GM18909 (cell line): ENCODE results near the gene RAD51B.

Source experiments
- ATAC-seq: cut with Tn5 transposase; IDR thresholded peaks from one replicate; pipeline ENCODE4 v1.9.1; 2021; ENCODE audit warnings: mild to moderate bottlenecking; ENCODE audit not compliant: unreplicated experiment, poor library complexity

Gene RAD51B

DNA sequence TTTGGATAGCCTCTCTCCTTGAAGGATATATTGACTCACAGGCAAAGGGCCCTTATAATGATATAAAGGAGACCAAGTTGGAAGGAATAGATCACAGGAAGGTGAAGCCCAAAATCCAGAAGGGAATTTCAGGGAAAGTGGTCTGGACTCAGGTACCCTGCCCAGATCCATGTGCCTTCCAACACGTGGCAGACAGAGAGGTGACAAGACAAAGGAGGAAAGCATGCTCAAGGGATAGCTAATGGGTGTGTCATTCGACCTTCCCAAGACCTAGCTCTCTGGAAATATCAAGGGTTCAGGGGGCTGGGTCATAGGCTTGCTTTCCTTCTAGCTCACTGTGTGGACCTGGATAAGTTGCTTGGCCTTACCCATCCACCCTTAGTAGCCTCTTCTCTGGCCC is 759.0 kb downstream of the RAD51B start:
- ATAC-seq: no peak

DNA sequence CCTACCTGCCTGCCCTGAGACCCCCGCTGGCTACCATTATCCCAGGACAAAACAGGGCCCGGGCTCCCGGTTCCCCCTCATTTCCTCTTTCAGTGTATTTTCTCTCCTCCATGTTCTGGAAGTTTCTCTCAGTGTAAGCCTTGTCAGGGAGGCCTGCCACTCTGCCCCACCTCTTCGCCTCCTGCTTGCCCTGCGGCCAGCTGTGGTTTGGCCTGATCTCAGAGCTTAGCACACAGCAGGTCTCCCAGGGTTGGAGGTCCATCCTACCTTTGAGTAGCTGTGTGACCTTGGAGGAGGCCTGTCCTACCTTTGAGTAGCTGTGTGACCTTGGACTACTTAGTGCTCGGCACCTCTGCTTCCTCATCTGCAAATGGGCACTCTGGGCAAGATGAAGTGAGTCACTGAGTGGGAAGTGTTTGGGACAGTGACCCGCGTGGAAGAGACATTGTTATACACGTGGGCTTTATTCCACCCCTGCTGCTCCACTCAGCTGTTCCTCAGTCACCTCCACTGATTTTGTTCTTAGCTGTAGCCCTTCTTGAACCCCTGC is 760.6 kb downstream of the RAD51B start:
- ATAC-seq: no peak

DNA sequence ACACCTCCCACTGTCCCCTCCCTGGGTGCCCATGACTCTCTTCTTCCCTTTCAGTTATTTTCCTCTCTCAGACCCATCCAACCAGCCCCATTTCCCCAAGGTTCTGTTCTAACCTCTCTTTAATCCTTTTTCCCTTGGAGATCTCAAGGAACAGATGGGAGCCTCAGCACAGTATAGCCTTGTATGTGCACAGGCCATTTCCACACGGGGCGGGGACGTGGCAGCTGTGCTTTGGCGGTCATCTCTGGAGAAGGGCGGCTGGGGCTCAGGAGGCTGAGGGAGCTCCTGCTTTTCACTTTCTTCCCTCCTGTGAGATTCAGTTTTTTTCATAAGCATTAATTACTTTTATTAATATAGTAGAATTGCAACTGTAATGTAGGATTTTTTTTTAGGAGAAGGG is 761.1 kb downstream of the RAD51B start:
- ATAC-seq: no peak

DNA sequence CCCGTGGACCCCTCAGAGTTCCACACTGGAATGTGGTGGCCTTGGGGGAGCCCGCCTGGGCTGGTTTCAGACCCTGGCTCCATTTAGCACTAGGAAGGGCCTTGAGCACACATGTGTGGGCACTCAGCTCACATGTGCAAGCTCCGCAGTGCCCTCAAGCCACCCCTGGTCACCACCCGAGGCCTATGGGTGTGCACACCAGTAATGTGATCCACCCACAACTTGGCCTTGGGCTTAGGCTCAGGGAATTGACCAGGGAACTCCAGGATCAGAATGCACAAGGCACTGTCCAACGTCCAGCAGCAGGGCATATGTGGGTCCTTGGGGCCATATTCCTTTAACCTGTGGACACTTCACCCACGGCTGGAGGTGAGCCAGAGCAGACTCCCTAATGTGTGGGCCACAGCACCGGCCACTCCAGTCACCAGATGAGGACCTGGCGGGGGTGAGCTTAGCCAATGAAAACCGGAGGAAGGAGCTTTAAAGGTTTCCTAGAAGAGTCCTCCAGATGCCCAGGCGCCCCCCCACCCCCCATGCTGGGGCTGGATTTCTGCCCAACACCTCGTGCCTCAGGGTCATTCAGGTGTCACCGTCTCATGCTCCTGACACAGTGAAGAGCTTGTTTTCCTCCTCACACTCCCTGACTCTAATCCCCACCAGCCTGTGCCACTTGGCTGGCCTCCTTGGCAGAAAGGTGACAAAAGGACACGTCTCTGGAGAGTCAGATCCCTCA is 764.1 kb downstream of the RAD51B start:
- ATAC-seq: no peak

DNA sequence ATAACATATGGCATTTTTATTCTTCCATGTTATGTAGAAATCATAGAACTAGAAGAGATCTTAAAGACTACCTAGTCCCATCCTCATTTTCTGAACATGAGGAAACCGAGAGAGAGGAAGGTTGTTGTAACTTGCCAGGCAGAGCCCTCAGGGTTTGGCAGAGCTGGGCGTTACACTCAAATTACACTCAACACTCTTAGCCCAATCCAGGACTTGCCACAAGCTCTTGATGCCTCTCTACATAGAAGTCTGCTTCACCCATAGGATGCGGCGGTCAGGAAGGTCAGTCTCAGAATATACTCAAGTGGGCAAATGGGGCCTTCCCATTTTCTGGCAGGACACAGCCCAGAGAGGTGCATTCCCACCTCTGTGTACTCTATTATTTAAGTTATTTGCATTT is 765.2 kb downstream of the RAD51B start:
- no peak for ATAC-seq

DNA sequence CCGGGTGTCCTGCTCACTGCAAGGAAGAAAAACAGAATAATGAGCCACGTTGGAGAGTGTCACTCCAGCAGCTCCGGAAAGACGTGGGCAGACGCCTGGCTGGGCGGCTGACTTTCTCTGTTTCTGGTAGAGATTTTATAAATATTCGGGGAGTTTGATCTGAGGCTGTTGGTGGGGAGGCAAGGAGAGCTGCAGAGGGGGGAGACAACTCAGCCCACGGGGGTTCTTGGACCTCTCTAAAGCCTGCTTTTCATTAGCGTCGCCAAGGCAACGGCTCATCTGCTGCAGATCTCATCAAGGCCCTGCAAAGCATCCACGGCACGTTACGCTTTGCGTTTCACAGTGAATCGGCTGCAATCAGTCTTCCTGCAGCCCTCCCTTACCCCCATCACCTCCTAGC is 766.1 kb downstream of the RAD51B start:
- ATAC-seq: no peak

DNA sequence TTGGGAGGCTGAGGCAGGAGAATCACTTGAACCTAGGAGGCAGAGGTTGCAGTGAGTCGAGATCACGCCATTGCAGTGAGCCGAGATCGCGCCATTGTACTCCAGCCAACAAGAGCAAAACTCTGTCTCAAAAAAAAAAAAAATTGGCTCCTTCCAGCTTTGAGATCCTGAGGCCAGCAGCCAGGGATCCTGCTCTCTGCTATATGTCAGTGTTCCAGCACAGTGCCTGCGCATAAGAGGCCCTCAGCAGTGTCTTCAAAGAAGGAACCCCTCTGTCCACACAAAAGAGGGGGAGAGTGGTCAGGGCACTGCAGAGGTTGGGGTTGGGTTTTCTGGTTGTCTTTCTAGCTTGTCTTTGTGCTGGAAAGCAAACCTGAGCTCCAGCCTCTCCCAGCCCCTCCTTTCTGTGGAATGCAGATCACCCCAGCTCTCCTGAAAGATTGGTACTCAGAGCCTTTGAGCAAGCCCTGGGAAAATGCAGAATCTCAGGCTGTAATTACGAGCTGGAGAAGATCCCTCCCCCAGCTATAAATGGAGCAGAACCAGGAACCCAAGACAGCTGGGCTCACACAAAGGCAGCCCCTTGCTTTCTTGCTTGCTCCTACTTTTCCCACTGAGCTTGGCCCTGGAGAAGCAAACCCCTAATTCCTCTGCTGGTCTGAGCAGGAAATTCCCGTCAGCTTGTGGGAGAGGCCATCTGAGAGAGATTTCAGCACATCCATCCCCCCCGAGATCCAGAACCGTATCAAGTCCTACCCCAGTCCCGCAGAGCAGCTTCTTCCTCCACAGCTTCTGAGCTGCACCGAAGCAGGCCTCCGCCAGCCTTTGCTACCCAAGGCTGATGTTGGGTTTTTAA is 767.5 kb downstream of the RAD51B start:
- ATAC-seq: no peak

DNA sequence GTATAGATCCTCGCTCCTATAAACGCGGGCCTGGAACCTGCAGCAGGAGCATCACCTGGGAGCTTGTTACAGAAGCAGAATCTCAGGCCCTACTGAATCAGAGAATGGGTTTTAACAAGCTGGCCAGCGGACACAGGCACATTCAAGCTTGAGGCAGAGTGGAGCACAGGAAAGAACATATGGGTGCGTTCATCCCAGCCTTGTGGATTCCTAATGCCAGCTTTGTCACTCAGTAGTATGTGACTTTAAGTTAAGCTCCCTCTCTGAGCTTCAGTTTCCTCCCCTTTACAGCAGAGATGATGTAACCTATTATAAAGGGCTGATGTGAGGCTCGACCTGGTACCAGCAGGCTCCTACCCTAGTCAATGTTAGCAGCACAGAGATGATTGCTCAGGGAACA is 768.4 kb downstream of the RAD51B start:
- no peak for ATAC-seq

DNA sequence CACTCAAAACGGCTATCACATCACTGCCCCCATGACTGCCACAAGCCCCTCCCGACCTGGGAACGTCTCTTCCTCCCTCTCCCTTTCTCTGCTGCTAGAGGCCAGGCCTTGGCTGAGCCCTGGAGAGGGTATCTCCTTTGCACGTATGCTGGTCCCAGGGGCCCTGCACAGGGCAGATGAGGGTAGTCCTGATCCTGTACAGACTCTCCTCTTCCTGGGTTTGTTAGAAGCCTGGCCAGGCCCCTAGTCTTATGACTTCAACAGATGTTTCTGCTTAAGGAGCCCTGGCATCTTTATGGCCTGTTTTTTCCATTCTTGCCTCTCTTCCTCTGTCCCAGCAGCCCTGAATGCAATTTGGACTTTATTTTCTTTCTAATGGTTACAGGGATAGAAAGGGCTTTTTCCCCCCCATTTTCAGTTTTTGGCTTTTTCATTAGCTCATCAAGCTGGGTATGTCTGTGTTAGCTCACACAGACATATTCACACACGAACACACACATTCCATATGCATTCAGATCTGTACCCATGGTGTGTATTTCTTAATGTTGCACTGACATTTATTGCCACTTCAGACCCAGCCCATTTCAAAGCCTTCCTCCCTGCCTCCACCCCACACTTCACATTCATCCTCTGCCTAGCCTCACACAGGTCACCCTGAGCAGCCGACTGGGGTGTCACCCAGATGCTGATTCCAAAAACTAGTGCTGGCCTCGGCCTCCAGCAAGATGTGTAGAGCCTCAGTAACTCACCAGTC is 770.0 kb downstream of the RAD51B start:
- no peak for ATAC-seq

DNA sequence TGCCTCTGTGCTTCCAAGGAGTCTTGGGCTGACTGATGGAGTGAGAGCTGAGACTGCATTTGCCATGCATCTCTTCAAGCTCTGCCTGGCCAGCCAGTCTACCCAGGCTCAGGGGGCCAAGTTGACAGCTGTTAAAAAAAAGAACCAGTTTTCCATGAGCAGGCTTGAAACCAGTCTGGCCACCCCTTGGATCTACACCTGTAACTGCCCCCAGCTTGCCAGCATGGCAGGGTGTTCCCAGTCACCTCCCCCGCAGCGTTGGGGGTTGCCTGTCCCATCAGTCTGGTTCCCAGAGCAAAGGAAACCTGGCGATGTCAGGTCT is 770.6 kb downstream of the RAD51B start:
- ATAC-seq: no peak

DNA sequence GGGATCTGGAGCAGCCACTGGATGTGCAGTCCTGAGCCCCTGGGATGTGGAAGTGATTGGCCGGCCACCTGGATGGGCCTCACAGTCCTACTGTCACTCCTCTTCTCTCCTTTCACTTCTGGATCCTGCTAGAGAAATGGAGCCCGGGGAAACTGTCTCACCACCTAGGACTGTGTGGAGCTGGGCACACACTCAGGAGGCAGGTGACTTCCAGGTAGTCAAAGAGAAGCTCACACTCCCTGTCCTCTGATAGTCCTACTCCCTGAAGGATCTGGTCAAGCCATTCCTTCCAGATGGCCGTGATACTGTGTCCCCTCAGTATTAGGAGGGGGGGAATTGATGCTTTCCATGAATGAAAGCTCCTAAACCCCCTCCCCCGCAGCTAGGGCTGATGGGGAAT is 772.2 kb downstream of the RAD51B start:
- ATAC-seq: no peak

DNA sequence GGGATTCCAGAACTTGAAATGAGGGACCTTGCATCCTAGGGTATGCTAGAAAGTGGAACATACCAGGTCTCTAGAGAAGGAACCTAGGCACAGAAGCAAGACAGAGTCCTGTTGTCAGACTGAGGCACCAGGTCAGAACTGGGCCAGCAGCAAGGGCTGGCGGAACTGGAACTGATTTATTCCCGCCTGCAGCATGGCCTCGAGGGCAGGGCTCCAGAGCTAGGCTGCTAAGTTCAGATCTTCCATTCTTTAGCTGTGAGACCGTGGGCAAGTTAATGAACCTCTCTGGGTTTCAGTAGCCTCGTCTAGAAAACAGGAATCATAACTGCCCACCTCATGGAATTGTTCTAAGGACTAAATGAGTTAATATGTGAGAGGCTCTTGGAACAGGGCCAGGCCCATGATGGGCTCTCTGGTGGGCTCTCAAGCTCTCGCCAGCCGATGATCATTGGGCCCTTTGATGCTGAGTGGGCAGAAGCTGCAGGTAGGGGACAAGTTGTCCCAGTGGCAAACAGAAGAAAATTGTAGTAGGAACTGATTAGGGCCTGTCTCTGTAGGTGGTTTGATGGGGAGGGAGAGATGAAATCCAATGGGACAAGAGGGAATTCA is 773.5 kb downstream of the RAD51B start:
- no peak for ATAC-seq

DNA sequence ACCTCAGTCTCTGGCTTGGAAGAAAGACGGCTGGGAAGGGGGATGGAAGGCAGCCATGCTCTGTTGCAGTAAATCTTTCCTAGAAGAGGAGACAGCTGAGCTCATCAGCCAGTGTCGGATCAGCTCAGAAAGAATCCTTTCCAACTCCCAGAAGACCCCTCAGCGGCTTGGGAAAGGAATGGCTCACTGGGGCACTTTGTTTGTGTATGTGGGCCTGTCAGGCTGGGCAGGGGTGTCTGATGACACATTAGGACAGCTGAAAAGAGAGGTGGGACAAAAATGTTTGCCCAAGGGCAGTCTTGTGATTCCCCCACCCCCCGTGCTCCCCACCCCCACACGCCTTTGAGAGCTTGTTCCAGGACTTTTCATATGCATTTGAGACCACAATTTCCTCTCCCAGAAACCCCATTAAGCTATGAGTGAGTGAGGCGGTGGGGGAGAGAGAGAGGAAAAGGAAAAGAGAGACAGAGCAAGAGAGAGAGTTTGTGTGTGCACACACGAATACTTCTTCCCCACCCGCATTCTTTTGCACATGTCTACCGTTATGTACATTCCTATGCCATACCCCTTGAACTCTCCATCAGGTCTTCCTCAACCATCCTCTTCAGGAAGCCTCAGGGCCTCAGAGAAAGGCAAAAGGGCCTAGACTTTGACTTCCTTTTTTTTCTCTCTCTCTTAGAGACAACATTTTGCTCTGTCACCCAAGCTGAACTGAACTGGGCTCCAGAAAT is 774.4 kb downstream of the RAD51B start:
- no peak for ATAC-seq

DNA sequence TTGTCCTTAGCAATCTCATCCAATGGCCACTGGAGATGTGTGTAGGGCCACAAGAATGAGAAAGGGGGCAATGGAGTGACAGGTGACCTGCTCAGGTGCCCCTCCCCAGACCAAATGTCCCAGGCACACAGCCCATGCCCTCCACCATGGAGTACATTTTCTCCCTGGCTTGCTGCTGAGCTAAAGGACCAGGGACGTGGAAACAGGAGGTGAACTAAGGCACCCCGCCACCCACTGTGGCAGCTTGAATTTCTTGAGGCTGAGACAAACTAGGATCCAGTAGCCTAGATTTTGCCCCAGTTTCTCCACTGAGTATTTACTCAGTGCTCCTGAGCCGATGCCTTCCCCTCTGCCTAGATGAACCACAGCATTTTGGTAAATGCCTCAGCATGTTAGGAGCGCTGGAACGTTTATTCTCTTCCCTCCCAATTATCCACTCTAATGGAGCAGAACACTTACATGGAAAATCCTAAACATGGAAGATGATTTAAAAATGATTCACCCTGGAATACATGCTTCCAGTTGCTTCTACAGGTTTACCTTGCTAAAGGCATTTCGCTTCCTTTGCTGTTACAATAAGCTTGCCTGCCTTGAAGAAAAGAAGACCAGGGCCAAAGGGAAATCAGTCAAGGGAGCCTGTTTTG is 775.3 kb downstream of the RAD51B start:
- ATAC-seq: no peak

DNA sequence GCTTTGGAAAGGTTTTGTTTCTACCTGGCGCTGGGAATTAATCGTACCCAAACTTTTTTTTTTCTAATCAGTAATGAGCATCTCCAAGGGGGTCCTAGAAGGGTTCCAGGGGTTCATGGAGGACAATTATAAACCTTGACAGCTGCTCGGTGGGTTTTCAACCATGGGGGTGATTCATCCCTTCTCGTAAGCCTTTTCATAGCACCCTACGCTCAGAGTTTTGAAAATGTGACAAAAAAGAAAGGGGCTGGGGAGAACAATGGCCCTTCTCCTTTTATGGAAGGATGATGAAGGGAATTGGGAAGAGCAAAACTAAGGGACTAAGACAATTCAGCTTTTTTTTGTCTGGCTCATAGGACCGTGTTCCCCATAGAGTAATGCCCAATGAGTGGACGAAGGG is 776.6 kb downstream of the RAD51B start:
- no peak for ATAC-seq

DNA sequence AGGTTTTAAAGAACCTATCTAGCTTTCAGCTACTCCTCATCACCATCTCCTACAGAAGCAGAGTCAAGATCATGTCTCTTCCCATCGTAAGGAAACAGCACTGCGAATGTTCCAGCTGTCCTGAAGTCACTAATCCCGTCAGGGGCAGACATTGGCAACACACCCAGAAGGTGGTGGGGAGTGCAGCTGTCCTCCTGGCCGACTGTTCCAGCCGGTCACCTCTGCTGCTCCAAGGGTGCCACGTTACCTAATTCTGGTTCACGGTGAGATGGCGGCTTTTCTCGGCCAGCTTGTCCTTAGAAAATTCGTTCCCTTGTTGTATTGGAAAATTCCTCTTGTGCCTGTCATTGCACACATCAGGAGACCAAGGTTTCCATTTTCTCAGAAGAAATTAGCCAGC is 777.1 kb downstream of the RAD51B start:
- ATAC-seq: no peak

DNA sequence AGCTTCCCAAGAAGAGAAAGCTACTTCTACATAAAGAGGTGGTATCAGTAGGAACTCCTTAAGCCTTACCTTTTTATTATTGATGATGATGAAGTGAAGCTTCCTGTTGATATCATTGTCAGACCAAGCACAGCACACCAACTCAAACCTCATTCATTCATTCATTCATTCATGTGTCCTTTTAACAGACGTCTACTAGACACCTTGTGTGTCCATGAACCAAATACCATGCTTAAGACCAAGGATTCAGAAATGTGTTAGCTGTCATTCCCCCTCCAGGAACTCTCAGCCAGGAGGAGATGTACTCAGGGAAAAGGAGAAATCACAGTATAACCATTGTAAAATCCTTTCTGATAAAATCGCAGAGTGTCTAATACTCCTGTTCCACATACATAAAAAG is 778.5 kb downstream of the RAD51B start:
- no peak for ATAC-seq

DNA sequence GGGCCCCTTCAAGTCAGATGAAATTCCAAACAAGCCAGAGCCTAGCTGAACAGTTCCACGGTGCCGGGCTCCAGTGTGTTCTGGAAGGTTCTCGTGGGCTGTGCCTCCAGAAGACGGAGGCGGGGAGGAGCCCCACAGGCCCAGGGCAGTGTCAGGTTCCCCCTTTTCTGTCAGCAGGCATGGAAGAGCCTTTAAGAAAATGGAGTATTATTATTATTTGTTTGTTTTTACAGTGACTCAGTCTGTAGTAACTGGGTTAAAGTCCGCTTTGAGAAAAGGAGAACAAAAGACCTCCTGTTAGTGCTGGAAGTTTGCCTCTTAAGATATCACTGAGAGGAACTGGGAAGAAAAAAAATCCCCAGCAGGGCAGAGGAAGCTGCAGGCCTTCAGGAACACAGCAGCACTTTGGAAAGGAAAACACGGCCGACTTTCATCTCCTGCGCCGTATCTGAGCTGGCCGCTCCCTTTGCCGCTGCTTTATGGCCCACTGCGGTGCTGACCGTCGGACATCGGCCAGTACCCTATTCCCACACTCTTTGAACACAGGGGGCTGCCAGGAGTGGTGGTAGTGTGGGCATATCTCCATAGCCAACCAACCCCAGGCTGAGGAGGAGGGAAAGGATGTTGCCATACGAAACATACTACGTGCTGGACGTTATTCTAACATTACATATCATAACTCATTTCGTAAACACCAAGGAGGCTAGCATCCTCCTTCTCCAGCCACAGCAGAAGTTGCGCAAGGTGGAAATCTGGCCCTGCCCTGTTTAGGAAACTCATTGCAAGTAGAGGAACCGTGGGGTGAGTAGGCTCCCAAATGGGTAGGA is 779.3 kb downstream of the RAD51B start:
- ATAC-seq: no peak
